HCT116 (cell line): ENCODE data around the gene PKNOX2.

Experiments used
- JUND ChIP-seq: IDR thresholded peaks from 2 replicates; pipeline ENCODE4 v1.6.1; 2012
- POLR2A ChIP-seq: IDR thresholded peaks from 2 replicates; pipeline ENCODE4 v1.7.0; 2011; ENCODE audit warnings: borderline replicate concordance; ENCODE audit not compliant: insufficient read depth, insufficient read length; ENCODE audit errors: extremely low read depth
- SIN3A ChIP-seq: IDR thresholded peaks from 2 replicates; pipeline ENCODE4 v1.6.1; 2012; ENCODE audit warnings: low read depth
- YY1 ChIP-seq: IDR thresholded peaks from 2 replicates; pipeline ENCODE4 v1.6.1; 2011; ENCODE audit warnings: low read length, low read depth, moderate library complexity, mild to moderate bottlenecking; ENCODE audit not compliant: insufficient replicate concordance; ENCODE audit errors: extremely low read depth
- ZFX ChIP-seq: fragments of 450-650 bp; IDR thresholded peaks from 2 replicates; pipeline ENCODE4 v1.6.1; 2017
- TF ChIP-seq, protein P1 (sequence below), 3 experiments: fragments of 200-600 bp in 1 of 3; sonication (generic) in 1 of 3; IDR thresholded peaks in 2 of 3; conservative IDR thresholded peaks in 1 of 3; 2 replicates each; pipeline ENCODE4 v1.5.1; 2012 to 2017; ENCODE audit warnings: low read depth in 2 of 3, low read length in 2 of 3, antibody characterized with exemption in 1 of 3, borderline replicate concordance in 1 of 3, control low read depth in 1 of 3, mild to moderate bottlenecking in 1 of 3, mixed read lengths in 1 of 3, mixed run types in 1 of 3, moderate library complexity in 1 of 3; ENCODE audit not compliant: insufficient read depth in 1 of 3
- TF ChIP-seq, protein P2 (sequence below): IDR thresholded peaks from 2 replicates; pipeline ENCODE4 v1.6.1; 2012; ENCODE audit warnings: low read depth
- TF ChIP-seq, protein P3 (sequence below): IDR thresholded peaks from 2 replicates; pipeline ENCODE4 v1.6.1; 2011; ENCODE audit warnings: mild to moderate bottlenecking, low read length, moderate library complexity; ENCODE audit not compliant: insufficient replicate concordance; ENCODE audit errors: extremely low read depth
- TF ChIP-seq, protein P4 (sequence below): IDR thresholded peaks from 2 replicates; pipeline ENCODE4 v1.6.1; 2012
- TF ChIP-seq, protein P5 (sequence below): IDR thresholded peaks from 2 replicates; pipeline ENCODE4 v1.6.1; 2012

DNA sequence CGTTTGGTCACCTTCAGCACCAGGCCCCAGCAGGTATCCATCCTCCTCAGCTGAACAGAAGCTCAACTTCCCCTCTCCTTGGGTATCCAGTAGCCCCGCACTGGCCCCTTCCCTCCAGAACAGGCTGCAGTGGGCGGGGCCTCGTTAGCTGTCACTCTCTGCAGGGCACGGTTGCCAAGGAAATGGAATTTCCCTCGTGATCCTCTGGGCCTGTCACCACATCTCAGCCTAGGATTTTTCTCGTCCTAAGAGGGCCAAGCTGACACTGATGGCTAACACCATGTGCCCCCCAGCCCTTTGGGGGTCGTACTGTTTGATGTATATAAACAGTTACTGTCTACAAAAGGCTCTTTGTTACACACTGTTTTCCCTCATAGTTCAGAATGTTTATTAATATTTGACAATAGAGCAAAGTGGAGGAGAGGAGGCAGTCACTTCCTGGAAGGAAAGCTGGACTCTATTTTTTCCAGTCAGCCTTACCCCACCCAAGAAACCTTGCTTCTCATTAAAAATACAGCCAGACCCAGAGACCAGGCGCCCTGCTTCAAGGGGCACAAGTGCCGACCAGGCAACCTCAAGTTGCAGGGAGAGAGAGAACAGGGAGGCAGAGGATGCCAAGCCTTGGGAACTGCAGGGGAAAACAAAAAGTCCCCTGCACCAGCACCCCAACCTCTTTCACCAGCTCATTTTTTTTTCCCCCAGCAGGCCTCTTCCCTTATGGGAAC lies 287.0 kb downstream of the PKNOX2 start:
- TF ChIP-seq, protein P1, sequence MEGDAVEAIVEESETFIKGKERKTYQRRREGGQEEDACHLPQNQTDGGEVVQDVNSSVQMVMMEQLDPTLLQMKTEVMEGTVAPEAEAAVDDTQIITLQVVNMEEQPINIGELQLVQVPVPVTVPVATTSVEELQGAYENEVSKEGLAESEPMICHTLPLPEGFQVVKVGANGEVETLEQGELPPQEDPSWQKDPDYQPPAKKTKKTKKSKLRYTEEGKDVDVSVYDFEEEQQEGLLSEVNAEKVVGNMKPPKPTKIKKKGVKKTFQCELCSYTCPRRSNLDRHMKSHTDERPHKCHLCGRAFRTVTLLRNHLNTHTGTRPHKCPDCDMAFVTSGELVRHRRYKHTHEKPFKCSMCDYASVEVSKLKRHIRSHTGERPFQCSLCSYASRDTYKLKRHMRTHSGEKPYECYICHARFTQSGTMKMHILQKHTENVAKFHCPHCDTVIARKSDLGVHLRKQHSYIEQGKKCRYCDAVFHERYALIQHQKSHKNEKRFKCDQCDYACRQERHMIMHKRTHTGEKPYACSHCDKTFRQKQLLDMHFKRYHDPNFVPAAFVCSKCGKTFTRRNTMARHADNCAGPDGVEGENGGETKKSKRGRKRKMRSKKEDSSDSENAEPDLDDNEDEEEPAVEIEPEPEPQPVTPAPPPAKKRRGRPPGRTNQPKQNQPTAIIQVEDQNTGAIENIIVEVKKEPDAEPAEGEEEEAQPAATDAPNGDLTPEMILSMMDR (IDR thresholded peaks at IDR 0.05 in 2 of 3, conservative IDR thresholded peaks at IDR 0.05 in 1 of 3; ENCODE audit: borderline replicate concordance in 1 of 3, insufficient read depth in 1 of 3, low read depth in 2 of 3, low read length in 2 of 3), result no peak
- TF ChIP-seq YY1, result no peak
- TF ChIP-seq POLR2A, result no peak
- TF ChIP-seq, protein P2, sequence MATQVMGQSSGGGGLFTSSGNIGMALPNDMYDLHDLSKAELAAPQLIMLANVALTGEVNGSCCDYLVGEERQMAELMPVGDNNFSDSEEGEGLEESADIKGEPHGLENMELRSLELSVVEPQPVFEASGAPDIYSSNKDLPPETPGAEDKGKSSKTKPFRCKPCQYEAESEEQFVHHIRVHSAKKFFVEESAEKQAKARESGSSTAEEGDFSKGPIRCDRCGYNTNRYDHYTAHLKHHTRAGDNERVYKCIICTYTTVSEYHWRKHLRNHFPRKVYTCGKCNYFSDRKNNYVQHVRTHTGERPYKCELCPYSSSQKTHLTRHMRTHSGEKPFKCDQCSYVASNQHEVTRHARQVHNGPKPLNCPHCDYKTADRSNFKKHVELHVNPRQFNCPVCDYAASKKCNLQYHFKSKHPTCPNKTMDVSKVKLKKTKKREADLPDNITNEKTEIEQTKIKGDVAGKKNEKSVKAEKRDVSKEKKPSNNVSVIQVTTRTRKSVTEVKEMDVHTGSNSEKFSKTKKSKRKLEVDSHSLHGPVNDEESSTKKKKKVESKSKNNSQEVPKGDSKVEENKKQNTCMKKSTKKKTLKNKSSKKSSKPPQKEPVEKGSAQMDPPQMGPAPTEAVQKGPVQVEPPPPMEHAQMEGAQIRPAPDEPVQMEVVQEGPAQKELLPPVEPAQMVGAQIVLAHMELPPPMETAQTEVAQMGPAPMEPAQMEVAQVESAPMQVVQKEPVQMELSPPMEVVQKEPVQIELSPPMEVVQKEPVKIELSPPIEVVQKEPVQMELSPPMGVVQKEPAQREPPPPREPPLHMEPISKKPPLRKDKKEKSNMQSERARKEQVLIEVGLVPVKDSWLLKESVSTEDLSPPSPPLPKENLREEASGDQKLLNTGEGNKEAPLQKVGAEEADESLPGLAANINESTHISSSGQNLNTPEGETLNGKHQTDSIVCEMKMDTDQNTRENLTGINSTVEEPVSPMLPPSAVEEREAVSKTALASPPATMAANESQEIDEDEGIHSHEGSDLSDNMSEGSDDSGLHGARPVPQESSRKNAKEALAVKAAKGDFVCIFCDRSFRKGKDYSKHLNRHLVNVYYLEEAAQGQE, result no peak
- no peak for TF ChIP-seq JUND
- TF ChIP-seq, protein P3, sequence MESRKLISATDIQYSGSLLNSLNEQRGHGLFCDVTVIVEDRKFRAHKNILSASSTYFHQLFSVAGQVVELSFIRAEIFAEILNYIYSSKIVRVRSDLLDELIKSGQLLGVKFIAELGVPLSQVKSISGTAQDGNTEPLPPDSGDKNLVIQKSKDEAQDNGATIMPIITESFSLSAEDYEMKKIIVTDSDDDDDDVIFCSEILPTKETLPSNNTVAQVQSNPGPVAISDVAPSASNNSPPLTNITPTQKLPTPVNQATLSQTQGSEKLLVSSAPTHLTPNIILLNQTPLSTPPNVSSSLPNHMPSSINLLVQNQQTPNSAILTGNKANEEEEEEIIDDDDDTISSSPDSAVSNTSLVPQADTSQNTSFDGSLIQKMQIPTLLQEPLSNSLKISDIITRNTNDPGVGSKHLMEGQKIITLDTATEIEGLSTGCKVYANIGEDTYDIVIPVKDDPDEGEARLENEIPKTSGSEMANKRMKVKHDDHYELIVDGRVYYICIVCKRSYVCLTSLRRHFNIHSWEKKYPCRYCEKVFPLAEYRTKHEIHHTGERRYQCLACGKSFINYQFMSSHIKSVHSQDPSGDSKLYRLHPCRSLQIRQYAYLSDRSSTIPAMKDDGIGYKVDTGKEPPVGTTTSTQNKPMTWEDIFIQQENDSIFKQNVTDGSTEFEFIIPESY, result no peak
- TF ChIP-seq, protein P4, sequence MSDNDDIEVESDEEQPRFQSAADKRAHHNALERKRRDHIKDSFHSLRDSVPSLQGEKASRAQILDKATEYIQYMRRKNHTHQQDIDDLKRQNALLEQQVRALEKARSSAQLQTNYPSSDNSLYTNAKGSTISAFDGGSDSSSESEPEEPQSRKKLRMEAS, result no peak
- TF ChIP-seq SIN3A, result no peak
- TF ChIP-seq, protein P5, sequence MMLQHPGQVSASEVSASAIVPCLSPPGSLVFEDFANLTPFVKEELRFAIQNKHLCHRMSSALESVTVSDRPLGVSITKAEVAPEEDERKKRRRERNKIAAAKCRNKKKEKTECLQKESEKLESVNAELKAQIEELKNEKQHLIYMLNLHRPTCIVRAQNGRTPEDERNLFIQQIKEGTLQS, result no peak
- no peak for TF ChIP-seq ZFX
